Stimulated activated CD4-positive, alpha-beta T cell treated with anti-CD3 and anti-CD28 coated beads, Interleukin-15, amount 100 ng/mL, for 24 hours (primary cell): ENCODE data around the gene CAPN15.

Source experiments
- DNase-seq: peaks from one replicate; pipeline ENCODE4 v3.0.0-alpha.2; 2020

Gene CAPN15

DNA sequence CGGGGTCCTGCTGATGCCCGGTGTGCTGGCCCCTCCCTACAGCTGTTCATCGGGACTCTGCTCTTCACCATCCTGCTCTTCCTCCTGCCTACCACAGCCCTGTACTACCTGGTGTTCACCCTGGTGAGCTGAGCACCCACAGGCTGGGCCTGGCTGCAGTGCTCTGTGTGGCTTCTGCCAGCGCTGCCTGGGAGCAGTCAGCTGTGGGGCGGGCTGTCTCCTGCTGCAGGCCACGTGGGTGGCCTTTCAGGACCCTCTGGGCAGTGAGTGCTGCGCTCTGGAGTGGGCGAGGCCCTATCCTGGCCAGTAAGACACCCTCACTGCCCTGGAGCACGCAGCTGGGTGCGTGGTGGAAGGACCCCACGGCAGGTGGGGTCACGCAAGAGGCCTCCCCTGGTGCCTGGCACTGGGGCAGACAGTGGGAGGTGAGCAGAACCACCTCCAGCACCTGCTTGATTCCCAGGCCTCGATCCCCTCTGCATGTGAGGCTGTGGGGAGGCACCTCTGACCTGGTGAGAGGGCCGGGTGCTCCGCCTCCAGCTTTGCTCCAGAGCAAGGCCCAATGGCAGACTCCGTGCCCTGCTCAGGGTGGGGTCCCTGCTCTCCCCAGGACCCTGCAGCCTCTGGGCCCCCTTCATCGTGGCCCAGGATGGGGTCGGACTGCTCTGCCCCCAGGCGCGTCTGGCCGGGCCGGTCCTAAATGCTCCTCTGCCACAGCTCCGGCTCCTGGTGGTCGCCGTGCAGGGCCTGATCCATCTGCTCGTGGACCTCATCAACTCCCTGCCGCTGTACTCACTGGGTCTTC lies 52.8 kb downstream of the CAPN15 start:
- DNase-seq = no peak

DNA sequence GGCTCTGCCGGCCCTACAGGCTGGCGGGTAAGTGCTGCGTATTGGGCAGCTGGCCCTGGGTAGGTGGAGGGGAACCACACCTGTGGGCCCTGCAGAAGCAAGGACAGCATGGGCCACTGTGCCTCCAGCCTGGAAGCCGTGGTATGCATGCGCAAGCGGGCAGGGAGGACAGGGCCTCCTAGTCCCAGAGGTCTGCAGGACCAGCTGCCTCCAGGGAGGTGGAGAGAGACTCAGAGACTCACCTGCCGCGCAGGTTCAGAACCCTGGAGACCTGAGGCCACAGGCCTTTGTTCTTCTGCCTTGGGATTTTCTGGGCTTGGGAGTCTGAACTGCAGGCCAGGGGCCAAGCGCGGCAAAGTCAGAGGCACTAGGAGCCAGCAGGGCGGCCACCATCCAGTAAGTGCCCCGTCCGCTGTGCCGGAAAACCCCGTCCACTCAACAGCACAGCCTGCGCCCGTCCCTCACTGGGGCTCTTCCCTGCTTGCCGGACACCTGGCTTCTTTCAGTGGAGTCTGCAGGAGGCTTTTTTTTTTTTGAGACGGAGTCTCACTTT lies 53.5 kb downstream of the CAPN15 start:
- DNase-seq = no peak

DNA sequence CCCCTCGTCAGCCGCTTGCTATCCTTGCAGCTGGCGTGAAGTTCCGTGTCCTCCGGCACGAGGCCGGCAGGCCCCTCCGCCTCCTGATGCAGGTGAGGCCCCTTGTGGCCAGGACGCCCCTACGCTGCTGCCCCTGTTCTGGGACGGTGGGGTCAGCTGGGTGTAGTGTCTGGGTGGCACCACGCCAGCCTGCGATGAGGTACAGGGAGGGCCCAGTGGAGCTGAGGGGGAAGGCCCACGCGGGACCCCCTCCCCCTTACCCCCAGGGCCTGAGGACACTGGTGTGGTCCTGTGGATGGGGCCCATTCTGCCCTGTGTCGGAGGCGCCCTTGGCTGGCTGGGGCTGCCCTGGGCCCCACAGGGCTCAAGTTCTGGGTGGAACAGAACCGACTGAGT lies 54.7 kb downstream of the CAPN15 start:
- DNase-seq = no peak

DNA sequence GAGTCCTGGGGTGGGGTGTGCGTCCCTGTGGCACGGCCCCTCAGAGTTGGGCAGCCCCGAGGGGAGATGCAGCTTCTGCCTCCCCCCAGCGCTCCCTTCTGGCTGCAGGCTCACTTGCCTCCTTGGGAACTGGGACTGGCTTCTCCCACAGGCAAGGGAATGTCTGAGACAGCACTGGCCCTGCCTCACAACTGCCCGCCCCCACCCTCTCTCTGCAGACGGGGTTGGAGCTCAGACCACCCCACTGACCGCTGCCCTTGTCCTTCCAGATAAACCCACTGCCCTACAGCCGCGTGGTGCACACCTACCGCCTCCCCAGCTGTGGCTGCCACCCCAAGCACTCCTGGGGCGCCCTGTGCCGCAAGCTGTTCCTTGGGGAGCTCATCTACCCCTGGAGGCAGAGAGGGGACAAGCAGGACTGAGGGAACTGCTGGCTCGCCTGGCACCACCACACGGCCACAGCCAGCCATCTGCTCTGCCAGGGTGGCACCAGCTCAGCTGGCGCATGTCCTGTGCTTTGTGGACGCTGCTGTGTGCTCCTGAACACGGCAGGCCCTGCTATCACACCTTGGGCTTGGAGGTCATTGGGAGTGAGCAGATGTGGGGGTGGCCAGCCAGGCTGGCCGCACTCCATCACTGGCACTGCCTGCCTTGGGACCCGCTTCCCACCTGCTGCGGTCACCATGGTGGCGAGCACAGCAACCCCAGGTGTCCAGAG lies 55.3 kb downstream of the CAPN15 start:
- no peak for DNase-seq

DNA sequence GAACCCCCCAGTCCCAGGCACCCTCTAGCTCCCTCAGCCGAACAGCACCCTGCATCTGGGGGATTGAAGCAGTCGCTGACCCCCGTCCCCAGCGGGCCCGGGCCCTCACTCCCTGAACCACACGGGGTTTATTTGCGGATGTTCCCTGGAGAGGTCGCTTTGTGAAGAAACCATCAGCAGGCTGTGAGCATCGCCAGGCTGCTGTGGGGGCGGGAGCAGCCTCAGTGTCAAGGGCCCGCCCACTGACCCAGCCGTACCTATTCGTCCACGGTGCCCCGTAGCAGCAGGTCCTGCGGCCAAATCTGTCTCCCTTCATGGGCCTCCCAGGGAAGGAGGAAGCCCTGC lies 55.9 kb downstream of the CAPN15 start:
- DNase-seq = no peak

DNA sequence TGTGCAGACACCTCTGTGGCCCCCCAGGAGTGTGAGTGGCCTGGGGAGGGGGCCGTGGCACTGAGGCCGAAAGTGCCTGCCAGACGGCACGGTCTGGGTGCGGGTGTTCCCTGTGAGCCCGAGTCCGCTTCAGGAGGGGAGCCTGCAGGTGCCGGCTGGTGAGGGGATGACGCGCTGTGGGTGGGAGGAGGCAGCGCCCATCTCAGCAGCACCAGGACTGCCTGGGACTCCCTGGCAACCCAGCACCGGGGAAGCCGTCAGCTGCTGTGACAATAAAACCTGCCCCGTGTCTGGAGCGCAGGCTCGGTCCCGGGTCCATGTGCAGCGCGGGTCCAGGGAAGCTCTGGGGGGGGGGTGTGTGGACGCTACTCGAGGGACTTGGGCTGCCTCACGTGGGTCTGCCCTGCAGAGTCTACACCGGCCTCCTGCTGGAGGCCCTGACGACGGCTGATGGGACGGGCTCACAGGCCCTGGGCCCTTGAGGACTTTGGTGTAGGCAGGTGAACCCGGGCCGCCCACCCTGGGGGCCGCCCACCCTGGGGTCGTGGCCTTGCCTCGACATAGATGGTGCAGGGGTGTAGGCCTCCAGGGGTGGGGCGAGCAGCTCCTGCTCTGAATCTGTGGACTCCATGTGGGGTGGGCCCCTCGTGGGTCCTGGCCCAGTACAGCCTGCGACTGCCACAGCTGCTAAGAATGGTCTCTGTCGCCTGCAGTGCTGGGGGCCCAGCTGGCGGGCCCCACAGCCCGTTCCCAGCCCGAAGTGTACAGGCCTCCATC lies 56.5 kb downstream of the CAPN15 start:
- no peak for DNase-seq

DNA sequence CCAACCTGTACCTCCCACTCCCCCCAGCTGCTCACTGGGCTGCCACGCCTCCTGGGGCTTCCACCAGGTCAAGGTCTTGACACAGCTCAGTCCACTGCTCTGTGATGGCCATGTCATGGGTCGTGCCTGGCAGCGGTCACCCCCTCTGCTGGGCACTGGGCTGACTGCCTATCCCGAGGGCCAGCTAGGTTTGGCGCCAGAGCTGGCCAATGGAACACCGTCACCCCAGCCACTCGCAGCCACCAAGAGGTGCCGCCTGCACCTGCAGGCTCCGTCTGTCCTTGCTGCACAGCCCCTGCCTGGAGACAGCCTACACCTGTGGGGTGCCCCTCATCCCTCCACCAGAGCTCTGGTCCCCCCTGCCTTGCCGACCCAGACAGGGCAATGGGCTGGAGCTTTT lies 57.8 kb downstream of the CAPN15 start:
- DNase-seq = peak; percentile 37

DNA sequence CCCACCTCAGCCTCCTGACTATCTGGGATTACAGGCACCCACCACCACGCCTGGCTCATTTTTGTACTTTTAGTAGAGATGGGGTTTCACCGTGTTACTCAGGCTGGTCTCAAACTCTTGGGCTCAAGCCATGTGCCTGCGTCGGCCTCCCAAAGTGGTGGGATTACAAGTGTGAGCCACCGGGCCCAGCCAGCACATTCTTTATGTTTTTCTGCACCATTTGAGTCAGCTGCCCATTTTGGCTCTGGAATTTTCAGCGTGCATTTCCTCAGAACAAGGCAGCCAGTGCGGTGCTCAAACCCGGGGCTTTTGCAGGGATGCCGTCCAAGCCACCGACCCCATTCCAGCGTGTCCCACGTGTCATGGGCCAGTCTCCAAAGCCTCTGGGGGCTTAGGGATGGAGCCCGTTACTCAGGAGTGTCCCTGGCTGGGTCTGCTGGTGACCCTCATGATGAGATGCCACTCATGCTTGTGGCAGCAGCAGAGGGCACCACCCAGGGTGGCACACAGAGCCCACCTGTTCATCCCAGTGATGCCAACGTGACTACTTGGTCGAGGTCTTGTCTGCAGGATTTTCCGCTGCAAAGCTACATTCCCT lies 58.6 kb downstream of the CAPN15 start:
- no peak for DNase-seq

DNA sequence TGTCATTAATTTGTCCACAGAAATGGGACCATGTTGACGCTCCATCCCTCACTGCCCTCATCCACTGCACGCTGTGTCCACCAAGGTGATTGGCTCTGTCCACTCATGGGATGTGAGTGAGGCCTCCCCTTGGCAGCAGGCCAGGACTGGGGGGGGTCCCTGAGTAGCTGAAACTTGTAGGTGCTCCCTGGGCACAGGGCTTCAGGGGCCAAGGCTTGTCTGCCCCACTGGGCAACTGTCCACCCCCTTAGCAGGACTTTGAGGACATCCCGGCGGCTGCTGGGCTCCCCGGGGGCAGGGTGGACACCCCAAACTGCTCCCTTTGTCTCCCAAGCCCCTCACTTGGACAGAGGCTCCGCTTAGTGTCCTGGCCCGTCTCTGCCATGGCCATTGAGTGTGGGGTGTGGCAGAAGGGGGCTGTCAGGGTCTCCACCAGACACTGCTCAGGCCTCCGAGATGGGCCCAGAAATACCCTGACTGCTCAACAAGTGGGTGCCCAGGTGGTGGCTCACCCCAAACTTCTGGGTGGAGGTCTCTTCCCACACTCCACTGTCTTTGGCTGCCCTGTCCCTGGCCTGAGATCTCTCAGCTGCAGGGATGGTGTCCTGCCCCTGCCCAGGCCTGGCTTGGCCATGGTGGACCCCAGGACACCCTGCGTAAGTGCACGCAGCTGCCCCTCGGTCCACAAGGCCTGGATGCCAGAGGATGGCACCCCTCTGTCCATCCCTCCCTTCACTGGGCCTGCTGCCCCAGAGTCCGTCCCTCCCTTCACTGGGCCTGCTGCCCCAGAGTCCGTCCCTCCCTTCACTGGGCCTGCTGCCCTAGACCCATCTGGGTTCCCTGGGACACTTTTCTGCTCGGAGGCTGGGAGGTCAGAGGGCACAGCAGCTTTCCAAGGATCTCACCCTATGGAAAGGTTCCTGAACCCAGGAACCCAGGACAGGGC lies 59.4 kb downstream of the CAPN15 start:
- DNase-seq = peak; percentile 34

DNA sequence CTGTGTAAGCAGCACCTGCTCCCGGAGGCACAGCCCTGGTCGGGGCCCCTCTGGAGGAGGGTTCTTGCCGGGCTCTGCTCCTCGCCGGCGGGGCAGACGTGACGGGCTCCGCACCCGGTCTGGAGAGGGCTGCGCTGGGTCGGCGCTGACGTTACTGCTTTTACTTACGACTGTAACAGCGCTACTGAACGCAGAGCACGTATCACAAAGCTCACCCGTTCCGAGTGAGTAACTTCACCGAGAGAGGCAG lies 61.1 kb downstream of the CAPN15 start:
- peak; percentile 75 for DNase-seq

DNA sequence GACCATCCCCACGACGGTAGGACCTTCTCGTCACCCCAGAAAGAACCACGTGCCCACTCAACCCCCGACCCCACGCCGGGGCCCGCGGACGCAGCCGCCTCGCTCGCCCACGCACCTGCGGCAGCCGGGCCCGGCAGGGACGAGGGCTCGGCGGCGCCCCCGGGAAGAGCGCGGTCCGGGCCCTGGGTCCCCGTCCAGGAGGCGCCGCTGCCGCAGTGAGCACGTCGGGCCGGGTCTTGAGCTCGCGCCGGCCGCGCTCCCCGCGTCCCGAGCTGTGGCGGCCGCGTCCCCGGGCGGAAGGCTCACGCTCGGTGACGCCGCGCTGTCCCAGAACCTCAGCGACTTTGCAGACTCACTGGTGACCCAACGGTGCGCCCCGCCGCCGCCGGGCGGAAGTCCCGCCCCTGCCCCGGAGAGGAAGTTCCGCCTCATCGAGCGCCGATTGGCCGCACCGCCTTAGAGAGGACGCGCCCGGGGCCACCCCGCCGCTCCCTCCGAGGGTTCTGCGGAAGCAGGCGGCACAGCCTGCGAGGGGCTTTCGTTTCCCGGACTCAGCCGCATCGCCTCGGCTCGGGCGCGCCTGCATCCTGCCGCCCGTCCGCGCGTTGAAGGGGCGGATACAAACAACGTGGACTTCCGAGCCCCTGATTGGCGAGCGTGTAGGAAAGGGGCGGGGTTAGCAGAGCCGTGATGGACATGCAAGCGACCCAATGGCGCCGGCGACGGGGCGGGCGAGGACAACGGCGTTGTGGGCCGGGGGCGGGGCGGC lies 61.6 kb downstream of the CAPN15 start:
- peak; percentile 97 for DNase-seq

DNA sequence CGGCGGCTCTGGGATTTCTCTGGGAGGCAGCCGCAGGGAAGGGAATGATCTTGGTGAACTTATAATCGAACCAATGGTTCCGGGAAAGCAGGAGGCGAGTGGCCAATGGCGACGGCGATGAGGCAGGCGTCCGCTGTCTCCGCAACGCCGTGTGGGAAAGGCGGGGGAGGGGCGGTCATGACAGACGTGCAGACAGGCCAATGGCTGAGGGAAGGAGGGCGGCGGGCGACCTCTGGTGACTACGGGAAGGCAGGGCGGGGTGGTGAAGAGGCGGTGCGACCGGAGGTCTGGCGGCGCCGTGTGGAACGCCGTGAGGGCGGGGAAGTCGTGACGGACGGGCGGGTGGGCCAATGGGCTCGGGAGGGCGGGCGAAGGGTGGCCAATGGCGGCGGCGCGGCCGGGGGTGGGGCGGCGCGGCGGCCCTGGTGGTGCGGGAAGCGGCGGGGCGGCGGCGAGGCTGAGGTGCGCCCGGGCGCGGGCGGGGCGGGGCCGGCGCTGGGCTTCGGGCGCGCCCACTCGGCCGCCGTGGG lies 62.2 kb downstream of the CAPN15 start, which contains the start of gene RAB40C:
TSS of gene RAB40C (plus strand) at position 409 of the 530 bp plus-strand sequence. CDS start 226 bp downstream, outside the sequence.
- DNase-seq = peak; percentile 99

DNA sequence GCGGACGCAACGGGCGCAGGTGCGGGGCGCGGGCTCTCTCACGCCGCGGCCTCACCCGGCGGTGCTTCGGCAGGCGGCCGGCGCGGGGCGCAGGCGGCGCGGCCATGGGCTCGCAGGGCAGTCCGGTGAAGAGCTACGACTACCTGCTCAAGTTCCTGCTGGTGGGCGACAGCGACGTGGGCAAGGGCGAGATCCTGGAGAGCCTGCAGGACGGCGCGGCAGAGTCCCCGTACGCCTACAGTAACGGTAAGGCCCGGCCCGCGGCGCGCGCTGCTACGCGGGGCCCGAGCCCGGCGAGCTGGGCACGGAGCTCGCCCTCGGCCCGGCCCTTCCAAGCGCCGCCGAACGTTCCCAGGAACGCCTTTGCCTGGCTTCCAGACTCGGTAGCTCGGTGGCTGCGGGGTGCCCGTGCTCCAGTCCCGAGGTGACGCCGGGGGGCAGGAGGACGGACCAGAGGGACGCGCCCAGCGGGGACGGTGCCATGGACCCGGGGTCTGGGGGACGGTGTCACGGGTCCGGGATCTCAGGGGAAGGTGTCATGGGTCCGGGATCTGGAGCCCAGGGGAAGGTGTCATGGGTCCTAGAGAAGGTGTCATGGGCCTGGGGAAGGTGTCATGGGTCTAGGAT lies 62.8 kb downstream of the CAPN15 start:
- DNase-seq = no peak

DNA sequence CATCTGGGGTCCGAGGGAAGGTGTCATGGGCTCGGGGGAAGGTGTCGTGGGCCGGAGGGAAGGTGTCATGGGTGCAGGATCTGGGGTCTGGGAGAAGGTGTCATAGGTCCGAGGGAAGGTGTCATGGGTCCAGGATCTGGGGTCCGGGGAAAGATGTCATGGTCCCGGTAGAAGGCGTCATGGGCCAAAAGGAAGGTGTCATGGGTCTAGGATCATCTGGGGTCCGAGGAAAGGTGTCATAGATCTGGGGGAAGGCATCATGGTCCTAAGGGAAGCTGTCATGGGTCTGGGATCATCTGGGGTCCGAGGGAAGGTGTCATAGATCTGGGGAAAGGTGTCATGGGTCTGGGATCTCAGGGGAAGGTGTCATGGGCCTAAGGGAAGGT lies 63.3 kb downstream of the CAPN15 start:
- DNase-seq = no peak

DNA sequence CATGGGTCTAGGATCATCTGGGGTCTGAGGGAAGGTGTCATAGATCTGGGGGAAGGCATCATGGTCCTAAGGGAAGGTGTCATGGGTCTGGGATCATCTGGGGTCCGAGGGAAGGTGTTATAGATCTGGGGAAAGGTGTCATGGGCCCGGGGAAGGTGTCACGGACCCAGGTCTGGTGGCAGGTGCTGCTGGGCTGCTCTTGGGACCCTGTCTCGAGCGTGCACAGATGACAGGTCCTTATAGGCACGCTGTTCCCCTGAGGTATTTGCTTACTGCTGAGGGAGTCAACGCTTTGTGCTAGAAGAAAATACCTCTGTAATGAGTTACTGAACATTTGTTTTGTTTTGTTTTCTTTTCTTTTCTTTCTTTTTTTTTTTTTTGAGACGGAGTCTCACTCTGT lies 63.7 kb downstream of the CAPN15 start:
- DNase-seq = no peak

DNA sequence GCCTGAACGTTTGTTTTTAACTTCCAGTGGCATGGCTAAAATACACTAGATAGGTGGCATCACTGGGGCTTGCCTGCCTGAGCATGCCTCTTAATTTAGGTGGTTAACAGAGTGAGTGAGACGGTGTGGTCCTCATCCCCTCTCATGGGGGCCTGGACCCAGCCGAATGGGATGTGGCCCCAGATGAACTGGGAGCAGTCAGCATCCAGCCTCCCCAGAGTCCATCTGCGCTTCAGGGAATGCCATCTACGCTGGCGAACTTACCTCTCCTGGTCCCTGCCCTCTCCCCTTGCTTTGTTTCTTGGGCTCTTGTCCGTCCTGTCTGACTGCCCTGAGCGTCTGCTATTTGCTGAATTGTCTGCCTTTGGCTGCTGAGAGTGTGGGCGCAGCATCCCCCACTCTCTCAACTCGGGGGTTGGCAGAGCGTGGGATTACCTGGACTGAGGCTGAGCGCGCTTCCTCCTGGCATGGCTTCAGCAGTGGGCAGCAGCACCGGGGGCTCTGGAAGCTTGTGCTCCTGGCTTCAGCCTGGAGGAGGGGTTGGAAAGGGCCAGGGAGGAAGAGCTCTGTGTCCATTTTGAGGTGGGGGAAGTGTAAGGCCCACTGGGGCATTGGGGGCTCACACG lies 64.5 kb downstream of the CAPN15 start:
- DNase-seq = no peak

DNA sequence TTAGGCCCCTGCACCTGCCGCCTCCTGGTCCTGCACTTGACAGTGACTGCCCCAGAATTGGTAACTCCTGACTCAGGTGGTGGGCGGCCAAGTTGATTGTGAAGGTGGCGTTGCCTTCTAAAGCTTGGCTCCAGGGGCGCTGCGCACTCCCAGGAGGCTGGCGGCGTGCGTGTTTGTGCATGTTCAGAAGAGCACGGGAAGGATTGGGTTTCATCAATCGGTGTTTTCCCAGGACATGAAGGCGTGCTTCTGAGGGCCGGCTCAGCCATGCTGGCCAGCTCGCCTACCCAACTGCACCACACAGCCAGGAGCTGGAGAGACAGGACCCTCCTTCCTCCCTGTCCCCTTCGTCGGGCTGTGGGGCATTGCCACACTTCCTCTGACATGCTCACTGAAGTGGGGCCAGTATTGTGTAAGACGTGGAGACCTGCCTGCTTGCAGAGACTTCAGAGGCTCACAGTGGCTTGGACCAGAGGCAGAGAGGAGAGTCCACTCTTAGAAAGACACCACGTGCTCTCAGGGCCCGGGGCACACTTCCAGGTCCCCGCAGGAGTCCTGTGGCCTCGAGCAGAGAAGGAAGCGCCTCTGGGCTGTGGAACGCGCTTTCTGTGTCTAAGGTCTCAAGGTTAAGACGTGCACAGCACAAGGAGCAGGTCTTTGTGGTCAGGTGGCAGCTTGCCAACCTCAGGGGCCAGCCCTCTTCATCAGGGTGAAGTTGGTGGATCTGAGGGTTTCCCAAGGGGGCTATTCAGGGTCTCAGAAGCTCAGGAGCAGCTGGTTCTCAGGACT lies 65.2 kb downstream of the CAPN15 start:
- no peak for DNase-seq

DNA sequence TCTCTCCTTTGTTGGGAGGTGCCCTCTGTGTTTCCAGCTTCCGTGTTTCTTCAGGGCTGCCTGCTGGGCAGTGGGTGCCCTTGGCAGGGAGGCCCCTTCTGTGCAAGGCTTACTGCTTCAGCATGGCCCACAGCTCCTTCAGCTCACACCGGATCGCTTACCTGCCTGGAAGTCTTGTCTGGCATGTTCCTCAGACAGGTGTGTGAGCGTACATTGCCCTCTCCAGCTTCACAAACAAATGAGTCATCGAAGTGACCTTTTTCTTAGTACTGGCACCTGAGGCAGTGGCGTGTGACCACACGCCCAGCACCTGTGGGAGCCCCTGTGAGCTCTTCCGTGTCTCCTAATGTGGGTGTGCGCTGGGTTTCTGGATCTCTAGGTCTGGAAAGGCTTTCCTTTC lies 65.9 kb downstream of the CAPN15 start:
- no peak for DNase-seq

DNA sequence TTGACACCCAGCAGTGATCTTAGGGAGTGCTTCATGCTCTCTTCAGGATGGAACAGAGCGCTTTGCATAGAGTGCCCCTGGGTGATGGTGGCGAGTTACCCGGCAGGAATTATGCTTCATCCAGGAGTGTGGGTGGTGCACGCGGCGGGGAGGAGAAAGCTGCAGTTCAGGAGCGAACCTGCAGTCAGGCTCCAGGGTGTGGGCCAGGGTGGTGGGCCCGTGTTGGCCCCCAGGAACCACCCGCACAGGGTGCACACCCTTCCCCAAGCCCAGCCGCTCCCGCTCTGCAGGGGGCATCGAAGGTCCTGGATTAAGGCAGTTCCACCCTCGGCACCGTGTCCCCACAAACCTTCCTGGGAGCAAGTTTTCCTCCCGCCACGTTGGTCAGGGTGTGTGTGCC lies 66.3 kb downstream of the CAPN15 start:
- DNase-seq = no peak
